Ovary (tissue), 9 donors: ENCODE results near the gene CDK5RAP2. TPM values are rescaled to one million over a fixed set of nuclear protein-coding genes. Genes with fewer than 3 reads are reported as not detected.

Source experiments
- DNase-seq, 5 donors: peaks; one replicate each; pipeline ENCODE4 v3.0.0-alpha.2; 2019 to 2020
- H3K27ac ChIP-seq, 2 donors: fragments of 200-600 bp; one replicate each; pipeline versions ENCODE4 v1.5.1 to v1.8.0; 2019 to 2022
- H3K27me3 ChIP-seq: fragments of 200-600 bp; one replicate; pipeline ENCODE4 v1.8.0; 2022
- H3K36me3 ChIP-seq: fragments of 200-600 bp; sonication (generic); one replicate; pipeline ENCODE4 v1.5.1; 2019
- H3K4me1 ChIP-seq: one replicate; pipeline ENCODE4 v1.8.1; 2013; ENCODE audit warnings: mild to moderate bottlenecking, moderate library complexity; ENCODE audit not compliant: insufficient read depth
- H3K4me3 ChIP-seq: fragments of 200-600 bp; sonication (generic); one replicate; pipeline ENCODE4 v1.5.1; 2017
- H3K9me3 ChIP-seq, 2 donors: fragments of 200-600 bp in 1 of 2; sonication (generic) in 1 of 2; one replicate each; pipeline versions ENCODE4 v1.5.1 to v1.8.1; 2013 to 2019; ENCODE audit warnings: mild to moderate bottlenecking in 1 of 2, moderate library complexity in 1 of 2
- CTCF ChIP-seq, 3 donors: fragments of 450-650 bp in 2 of 3; fragments of 200-600 bp in 1 of 3; IDR thresholded peaks; one replicate each; pipeline versions ENCODE4 v1.5.1 to v1.8.0; 2016 to 2022; ENCODE audit warnings: antibody characterized with exemption in 3 of 3, mild to moderate bottlenecking in 1 of 3
- EP300 ChIP-seq: sonication (generic); formaldehyde crosslinking; IDR thresholded peaks from one replicate; pipeline ENCODE4 v1.6.1; 2017; ENCODE audit warnings: antibody characterized with exemption
- POLR2A ChIP-seq: fragments of 450-650 bp; IDR thresholded peaks from one replicate; pipeline ENCODE4 v1.6.1; 2017; ENCODE audit warnings: antibody characterized with exemption, mild to moderate bottlenecking, moderate library complexity
- WGBS, 3 donors: extraction: QIAGEN DNeasy Blood & Tissue Kit in 1 of 3; methylation state at CpG; one replicate each; pipeline versions ENCODE4 v1.1.5 to v1.1.7; 2013 to 2017; 5-methylcytosine and 5-hydroxymethylcytosine counted together
- intact Hi-C, 4 donors: fragments of 100-400 bp; cut with DNase I; formaldehyde crosslinking; loops; one replicate each; pipeline versions ENCODE4 v1.11.0 to v1.15.1; 2022 to 2023
- polyA plus RNA-seq, 2 donors: library from polyadenylated mRNA; stranded (reverse); fragments of 200-250 nt in 1 of 2; fragments of 350-450 nt in 1 of 2; fragmentation: Illumina TruSeq in 1 of 2; extraction: RNeasy Lipid Tissue Mini Kit (QIAGEN cat#74804) in 1 of 2; gene quantifications; one replicate each; pipeline ENCODE4 v1.2.3, GENCODE V29; 2013 to 2014
- total RNA-seq, 7 donors: library from RNA; depleted of rRNA in 2 of 7; stranded (reverse); fragments of >200 nt in 2 of 7; fragmentation: NEBNext Ultra II Directional in 3 of 7; extraction: Animal tissue kit (Norgen Biotek cat#: 25700) in 3 of 7; gene quantifications; one replicate each; pipeline versions ENCODE4 v1.1.0 to v1.2.4, GENCODE V29; 2016 to 2023
- donor health status: DM: no; HTN: no; CAD: no; lungs with moderate emphysema.
- donor health status: DM: no; HTN: no; CAD: no.
- donor health status: Bipolar disorder and iron deficiency.
- donor health status: DM: yes; HTN: yes; CAD: no.
- donor health status: DM: no; HTN: no; CAD: no.
- donor health status: DM: yes; HTN: yes; CAD: no.

The CDK5RAP2 gene
- total and polyA plus RNA-seq, 9 donors = 30.8 to 61.1 (median 44.7) TPM

GRCh38 chr9:120626512-120626911 is 46.5 kb upstream of the CDK5RAP2 start:
- Histone ChIP-seq H3K27me3 (no peaks in the 10 kb centered on the region), H3K27ac (no peak overlapping the region), H3K36me3 (no peaks in the 10 kb centered on the region), H3K4me1 (peaks cover 5% of the 10 kb centered on the region), H3K4me3 (no peak overlapping the region), H3K9me3 (no peaks in the 10 kb centered on the region)
- intact Hi-C loops = loop anchor here in 2 of 4 donors (10.0 kb wide), 1 partner anchor 88 kb away; the partner anchor contains the start of gene MEGF9 (in 2 of the 2)
- no peak for DNase-seq
- 67 to 84% (median 81%) methylated on average over 1 of the region's 1 CpG for WGBS, 3 donors
- TF ChIP-seq POLR2A = no peak
- TF ChIP-seq CTCF (IDR thresholded peaks at IDR 0.05) = no peak
- no peak for TF ChIP-seq EP300

GRCh38 chr9:120625222-120625621 is 45.3 kb upstream of the CDK5RAP2 start:
- Histone ChIP-seq H3K27ac (no peak overlapping the region), H3K4me1 (peaks cover 5% of the 10 kb centered on the region), H3K36me3 (no peaks in the 10 kb centered on the region), H3K9me3 (no peaks in the 10 kb centered on the region), H3K4me3 (no peak overlapping the region), H3K27me3 (no peaks in the 10 kb centered on the region)
- no peak for DNase-seq
- TF ChIP-seq CTCF (IDR thresholded peaks at IDR 0.05) = no peak
- intact Hi-C loops = loop anchor here in 2 of 4 donors (10.0 kb wide), 1 partner anchor 90 kb away; the partner anchor contains the start of gene MEGF9 (in 2 of the 2)
- WGBS, 3 donors = 96 to 98% (median 97%) methylated on average over 6 of the region's 6 CpGs

DNA sequence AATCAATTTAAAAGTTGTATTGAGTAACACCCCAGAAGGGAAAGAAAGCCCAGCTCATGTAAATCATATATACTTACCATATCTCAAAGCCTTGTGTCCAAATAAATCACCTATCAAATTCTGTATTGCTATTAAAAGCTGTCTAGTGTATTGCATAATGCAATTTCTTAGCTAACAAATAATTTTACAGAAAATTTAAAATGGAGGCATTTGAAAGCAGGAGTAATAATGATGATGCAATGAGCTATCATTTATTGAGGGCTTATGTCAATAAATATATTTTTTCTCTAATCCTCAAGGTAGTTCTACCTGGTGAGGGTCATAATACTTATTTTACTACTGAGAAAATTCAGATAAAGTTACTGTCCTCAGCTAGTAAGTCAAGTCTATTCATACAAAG is 42.8 kb upstream of the CDK5RAP2 start:
- Histone ChIP-seq H3K27ac (no peak overlapping the region), H3K4me1 (peaks cover 3% of the 10 kb centered on the region), H3K4me3 (no peak overlapping the region), H3K27me3 (no peaks in the 10 kb centered on the region), H3K36me3 (no peaks in the 10 kb centered on the region), H3K9me3 (no peaks in the 10 kb centered on the region)
- TF ChIP-seq EP300 (no peak), CTCF (IDR thresholded peaks at IDR 0.05) (no peak), POLR2A (no peak)
- intact Hi-C loops = loop anchor here in 2 of 4 donors (10.0 kb wide), 1 partner anchor 92 kb away; the partner anchor contains the start of gene MEGF9 (in 2 of the 2)
- no peak for DNase-seq

- 71 to 94% (median 77%) methylated on average over 1 of the region's 1 CpG for WGBS, 3 donors
Measured at GRCh38 chr9:120621941-120622340, 42.0 kb upstream of the CDK5RAP2 start.

More at GRCh38 chr9:120621941-120622340, 42.0 kb upstream of the CDK5RAP2 start:
- intact Hi-C loops = loop anchor here in 2 of 4 donors (10.0 kb wide), 1 partner anchor 93 kb away; the partner anchor contains the start of gene MEGF9 (in 2 of the 2)
- Histone ChIP-seq H3K4me1 (no peaks in the 10 kb centered on the region), H3K27ac (no peak overlapping the region), H3K27me3 (no peaks in the 10 kb centered on the region), H3K9me3 (no peaks in the 10 kb centered on the region), H3K4me3 (no peak overlapping the region), H3K36me3 (no peaks in the 10 kb centered on the region)
- DNase-seq = no peak
- no peak for TF ChIP-seq POLR2A
- TF ChIP-seq EP300 = no peak
- no peak for TF ChIP-seq CTCF (IDR thresholded peaks at IDR 0.05)
